Lung (tissue), 12 donors: ENCODE measurements around the gene DCTD. TPM values are rescaled to one million over a fixed set of nuclear protein-coding genes. Genes with fewer than 3 reads are reported as not detected.

Experiments
- ATAC-seq: fragments of 200-7000 bp; cut with Tn5 transposase; one replicate; pipeline ENCODE4 v1.9.1; 2020; ENCODE audit warnings: moderate number of reproducible peaks; ENCODE audit not compliant: insufficient read depth, low FRiP score
- DNase-seq, 3 donors: peaks; one replicate each; pipeline ENCODE4 v3.0.0-alpha.2; 2013 to 2017
- H3K27ac ChIP-seq, 2 donors: one replicate each; pipeline ENCODE4 v1.5.1; 2013; ENCODE audit warnings: mild to moderate bottlenecking in 2 of 2, moderate library complexity in 2 of 2, control low read depth in 1 of 2, inconsistent platforms in 1 of 2, low read depth in 1 of 2, low read length in 1 of 2
- H3K27me3 ChIP-seq, 3 donors: one replicate each; pipeline ENCODE4 v1.5.1; 2013; ENCODE audit warnings: low read length in 2 of 3; ENCODE audit not compliant: control insufficient read depth in 3 of 3, insufficient read depth in 3 of 3
- H3K36me3 ChIP-seq, 4 donors: one replicate each; pipeline ENCODE4 v1.5.1; 2013; ENCODE audit warnings: low read length in 4 of 4, mild to moderate bottlenecking in 1 of 4, moderate library complexity in 1 of 4; ENCODE audit not compliant: control insufficient read depth in 4 of 4, insufficient read depth in 4 of 4
- H3K4me1 ChIP-seq, 5 donors: one replicate each; pipeline ENCODE4 v1.5.1; 2013; ENCODE audit warnings: low read length in 5 of 5, mild to moderate bottlenecking in 2 of 5, moderate library complexity in 1 of 5; ENCODE audit not compliant: control insufficient read depth in 5 of 5, insufficient read depth in 5 of 5
- H3K4me3 ChIP-seq: one replicate; pipeline ENCODE4 v1.5.1; 2013; ENCODE audit warnings: mild to moderate bottlenecking, control low read depth, moderate library complexity
- H3K9ac ChIP-seq, 2 donors: one replicate each; pipeline ENCODE4 v1.5.1; 2013; ENCODE audit warnings: low read length in 2 of 2, control low read depth in 1 of 2; ENCODE audit not compliant: insufficient read depth in 1 of 2
- H3K9me3 ChIP-seq, 4 donors: one replicate each; pipeline ENCODE4 v1.5.1; 2013; ENCODE audit warnings: low read length in 3 of 4, mild to moderate bottlenecking in 1 of 4, moderate library complexity in 1 of 4; ENCODE audit not compliant: control insufficient read depth in 4 of 4, insufficient read depth in 3 of 4
- CTCF ChIP-seq: IDR thresholded peaks from 2 replicates; pipeline ENCODE4 v1.5.1; 2012; ENCODE audit warnings: mild to moderate bottlenecking; ENCODE audit errors: control extremely low read depth, extremely low read depth
- WGBS, 2 donors: extraction: QIAGEN DNeasy Blood & Tissue Kit; methylation state at CpG; one replicate each; pipeline ENCODE4 v1.1.7; 2013; 5-methylcytosine and 5-hydroxymethylcytosine counted together
- polyA plus RNA-seq, 2 donors: library from polyadenylated mRNA; stranded (reverse); fragments of 200-250 nt; gene quantifications; one replicate each; pipeline ENCODE4 v1.2.1, GENCODE V29; 2013
- total RNA-seq, 2 donors: library from RNA; depleted of rRNA in 1 of 2; stranded (reverse); fragments of >200 nt in 1 of 2; gene quantifications; one replicate each; pipeline ENCODE4 v1.2.1, GENCODE V29; 2014 to 2021
- donor health status: control.
- donor health status: control.
- donor health status: Bipolar disorder and iron deficiency.
- donor health status: healthy.
- donor health status: DM: yes; HTN: yes; CAD: no.

Gene DCTD
- total and polyA plus RNA-seq, 4 donors, result 52.6 to 80.4 (median 68.3) TPM

- Histone ChIP-seq H3K36me3 (no peaks in the 10 kb centered on the region), H3K9me3 (no peaks in the 10 kb centered on the region), H3K4me1 (peaks cover 0 to 4% (median 0%) of the 10 kb centered on the region in 5 donors), H3K4me3 (no peak overlapping the region), H3K9ac (no peak overlapping the region), H3K27me3 (no peaks in the 10 kb centered on the region), H3K27ac (no peak overlapping the region)
- DNase-seq, result peak in 2 of 3 donors; percentile 53 to 64
- no peak for ATAC-seq
- TF ChIP-seq CTCF, result no peak
- WGBS, 2 donors, result 75 to 88% methylated on average over 5 of the region's 5 CpGs
Measured at GRCh38 chr4:182931691-182932345, 14.6 kb upstream of the DCTD start.

DNA sequence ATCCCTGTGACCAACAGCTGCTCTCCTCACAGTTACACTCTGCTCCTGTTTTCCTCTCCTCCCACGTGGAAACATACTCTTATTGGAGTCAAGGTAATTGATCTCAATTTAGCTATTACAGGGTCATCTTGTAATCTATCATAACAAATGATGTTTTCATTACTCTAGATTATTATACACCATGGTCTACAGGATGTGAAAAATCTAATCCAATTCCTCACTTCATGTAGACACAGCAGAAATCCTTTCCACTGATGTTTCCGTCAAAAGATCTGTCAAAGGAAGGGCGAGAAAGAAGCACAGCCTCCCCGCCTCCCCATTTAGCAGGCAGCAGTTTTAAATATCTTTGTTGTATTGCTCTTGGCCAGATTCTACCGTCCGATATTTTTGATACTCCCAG lies 13.7 kb upstream of the DCTD start:
- H3K9ac ChIP-seq, result no peak overlapping the region
- DNase-seq, result no peak
- H3K4me3 ChIP-seq, result no peak overlapping the region
- H3K36me3 ChIP-seq, result no peaks in the 10 kb centered on the region
- no peak overlapping the region for H3K27ac ChIP-seq
- no peak for ATAC-seq
- H3K27me3 ChIP-seq, result no peaks in the 10 kb centered on the region
- no peaks in the 10 kb centered on the region for H3K9me3 ChIP-seq
- peaks cover 0 to 4% (median 0%) of the 10 kb centered on the region in 5 donors for H3K4me1 ChIP-seq
- WGBS, 2 donors, result 86 to 92% methylated on average over 6 of the region's 6 CpGs
- no peak for TF ChIP-seq CTCF

GRCh38 chr4:182929296-182929695 lies 12.1 kb upstream of the DCTD start:
- 89 to 91% methylated on average over 3 of the region's 3 CpGs for WGBS, 2 donors
- no peak overlapping the region for H3K4me3 ChIP-seq

More at GRCh38 chr4:182929296-182929695, 12.1 kb upstream of the DCTD start:
- H3K9ac ChIP-seq, result no peak overlapping the region
- H3K27me3 ChIP-seq, result no peaks in the 10 kb centered on the region
- no peak overlapping the region for H3K27ac ChIP-seq
- no peak for ATAC-seq
- DNase-seq, result no peak
- no peaks in the 10 kb centered on the region for H3K9me3 ChIP-seq
- TF ChIP-seq CTCF, result no peak
- peaks cover 0 to 9% (median 4%) of the 10 kb centered on the region in 5 donors for H3K4me1 ChIP-seq
- H3K36me3 ChIP-seq, result no peaks in the 10 kb centered on the region
